ENCODE data around the gene UBE2E2.

UBE2E2 gene

GRCh38 chr3:23479615-23480328, 276.6 kb downstream of the UBE2E2 start:
- TF ChIP-seq, protein P1, sequence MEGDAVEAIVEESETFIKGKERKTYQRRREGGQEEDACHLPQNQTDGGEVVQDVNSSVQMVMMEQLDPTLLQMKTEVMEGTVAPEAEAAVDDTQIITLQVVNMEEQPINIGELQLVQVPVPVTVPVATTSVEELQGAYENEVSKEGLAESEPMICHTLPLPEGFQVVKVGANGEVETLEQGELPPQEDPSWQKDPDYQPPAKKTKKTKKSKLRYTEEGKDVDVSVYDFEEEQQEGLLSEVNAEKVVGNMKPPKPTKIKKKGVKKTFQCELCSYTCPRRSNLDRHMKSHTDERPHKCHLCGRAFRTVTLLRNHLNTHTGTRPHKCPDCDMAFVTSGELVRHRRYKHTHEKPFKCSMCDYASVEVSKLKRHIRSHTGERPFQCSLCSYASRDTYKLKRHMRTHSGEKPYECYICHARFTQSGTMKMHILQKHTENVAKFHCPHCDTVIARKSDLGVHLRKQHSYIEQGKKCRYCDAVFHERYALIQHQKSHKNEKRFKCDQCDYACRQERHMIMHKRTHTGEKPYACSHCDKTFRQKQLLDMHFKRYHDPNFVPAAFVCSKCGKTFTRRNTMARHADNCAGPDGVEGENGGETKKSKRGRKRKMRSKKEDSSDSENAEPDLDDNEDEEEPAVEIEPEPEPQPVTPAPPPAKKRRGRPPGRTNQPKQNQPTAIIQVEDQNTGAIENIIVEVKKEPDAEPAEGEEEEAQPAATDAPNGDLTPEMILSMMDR (conservative IDR thresholded peaks at IDR 0.05; ENCODE audit: low read depth, low read length) = no peak

GRCh38 chr3:23480329-23480714, 277.2 kb downstream of the UBE2E2 start:
- TF ChIP-seq, protein P1 (conservative IDR thresholded peaks at IDR 0.05; ENCODE audit: low read depth, low read length) = no peak
- DNase-seq (ENCODE audit: low read depth) = no peak

More at GRCh38 chr3:23479615-23480328, 276.6 kb downstream of the UBE2E2 start:
- no peak for DNase-seq (ENCODE audit: low read depth)
- no peak overlapping the region for H3K4me3 ChIP-seq (ENCODE audit: low read length)

DNA sequence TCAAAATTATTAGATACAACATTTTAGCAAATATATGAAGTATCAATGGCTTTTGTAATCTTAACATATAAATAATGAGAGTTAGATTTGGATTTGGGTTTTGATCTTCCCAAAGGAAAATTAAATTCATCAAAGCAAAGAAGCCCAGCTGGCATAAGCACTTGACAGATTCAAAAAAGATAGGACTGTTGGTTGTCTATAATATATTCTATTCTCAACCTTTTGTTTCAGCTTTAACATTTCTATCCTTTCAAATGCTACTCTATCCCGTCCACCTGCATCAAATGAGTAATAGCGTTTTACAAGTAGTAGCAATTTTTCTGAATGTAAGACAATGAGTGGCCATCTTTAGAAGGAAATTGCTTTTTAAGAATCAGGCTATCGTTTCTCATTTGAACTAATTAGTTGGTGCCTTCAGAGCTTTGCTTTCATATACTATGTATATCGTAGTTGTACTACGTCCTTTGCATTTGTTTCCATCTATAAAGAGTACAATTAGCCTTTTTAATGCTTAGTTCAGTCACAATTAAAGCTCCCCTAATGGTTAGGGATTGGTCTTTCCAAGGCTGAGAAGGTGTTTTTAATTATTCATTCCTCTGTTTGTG, 278.0 kb downstream of the UBE2E2 start:
- DNase-seq (ENCODE audit: low read depth) = no peak
- H3K4me3 ChIP-seq (ENCODE audit: low read length) = no peak overlapping the region
- TF ChIP-seq, protein P1 (conservative IDR thresholded peaks at IDR 0.05; ENCODE audit: low read depth, low read length) = no peak

More at GRCh38 chr3:23480329-23480714, 277.2 kb downstream of the UBE2E2 start:
- H3K4me3 ChIP-seq (ENCODE audit: low read length) = no peak overlapping the region

DNA sequence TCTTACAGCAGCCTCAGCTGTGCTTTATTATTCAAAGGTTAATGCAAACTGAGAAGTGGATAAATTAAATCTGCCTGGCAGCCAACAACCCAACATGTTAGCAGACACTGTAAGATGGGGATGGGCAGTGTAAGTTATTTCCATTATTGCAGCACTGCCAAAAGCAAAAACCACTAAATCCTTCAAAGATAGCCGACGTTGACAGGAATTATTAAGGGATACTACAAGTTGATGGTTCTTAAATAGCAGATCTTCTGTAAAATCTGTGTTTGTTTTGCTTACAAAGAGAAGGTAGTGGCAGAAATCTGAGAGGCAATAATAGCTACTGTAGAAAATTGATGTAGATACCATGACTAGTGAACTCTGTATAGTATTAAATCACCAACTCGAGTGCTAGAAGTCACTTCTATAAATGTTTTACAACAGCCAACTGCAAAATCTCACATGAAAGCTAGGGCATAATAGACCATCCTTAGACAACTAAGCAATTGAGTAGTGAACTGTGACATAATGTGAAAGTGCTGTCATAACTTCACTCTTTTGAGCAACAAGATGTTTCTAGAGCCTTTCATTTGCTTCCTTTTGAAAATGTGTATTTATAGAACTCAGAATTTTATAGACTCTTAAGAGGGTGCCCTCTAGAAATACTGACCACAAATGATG, 278.6 kb downstream of the UBE2E2 start:
- no peak overlapping the region for H3K4me3 ChIP-seq (ENCODE audit: low read length)

GRCh38 chr3:23484386-23484785, 281.3 kb downstream of the UBE2E2 start:
- no peak for DNase-seq (ENCODE audit: low read depth)
- TF ChIP-seq, protein P1 (conservative IDR thresholded peaks at IDR 0.05; ENCODE audit: low read depth, low read length) = no peak
- no peak overlapping the region for H3K4me3 ChIP-seq (ENCODE audit: low read length)

More for the DNA sequence above, 278.6 kb downstream of the UBE2E2 start:
- TF ChIP-seq, protein P1 (conservative IDR thresholded peaks at IDR 0.05; ENCODE audit: low read depth, low read length) = no peak
- no peak for DNase-seq (ENCODE audit: low read depth)

- no peak overlapping the region for H3K4me3 ChIP-seq (ENCODE audit: low read length)
- no peak for DNase-seq (ENCODE audit: low read depth)
- TF ChIP-seq, protein P1 (conservative IDR thresholded peaks at IDR 0.05; ENCODE audit: low read depth, low read length) = no peak
These were observed 282.8 kb downstream of the UBE2E2 start for GRCh38 chr3:23485922-23486321.

Measured in retinal pigment epithelial cell (primary cell).